ENCODE data around the gene KCND3.

DNA sequence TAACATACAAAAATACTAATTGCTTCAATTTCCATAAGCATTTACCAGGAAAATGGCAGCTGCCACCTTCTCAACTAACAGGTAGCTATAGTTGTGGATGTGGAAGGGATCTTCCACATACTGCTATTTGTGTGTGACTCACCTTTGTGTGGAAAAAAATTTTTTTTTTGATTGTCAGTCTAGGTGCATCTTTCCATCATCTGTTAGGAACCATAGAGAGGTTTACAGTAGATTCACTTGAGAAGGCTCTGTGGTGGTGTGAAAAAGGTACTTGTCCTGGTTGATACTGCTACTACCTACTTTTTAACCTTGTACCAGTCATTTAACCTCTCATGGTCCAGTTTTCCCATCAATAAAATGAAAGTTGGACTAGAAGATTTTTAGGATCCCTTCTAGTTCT lies 220.8 kb downstream of the KCND3 start:
- TF ChIP-seq CTCF (IDR thresholded peaks at IDR 0.05) (no peak), POLR2A (IDR thresholded peaks at IDR 0.05) (no peak)
